A549 (cell line): ENCODE data around the gene KDM5C. TPM values are rescaled to one million over a fixed set of nuclear protein-coding genes. Genes with fewer than 3 reads are reported as not detected.

Source experiments
- ATAC-seq, 2 experiments: fragments of 200-7000 bp in 1 of 2; fragments of >200 bp in 1 of 2; cut with Nextera tagmentation in 1 of 2; cut with Tn5 transposase in 1 of 2; 3 replicates each; pipeline versions ENCODE4 v1.8.0 to v1.9.1; 2018 to 2020; ENCODE audit warnings: mild to moderate bottlenecking in 1 of 2, moderate library complexity in 1 of 2
- CTCF ChIA-PET: fragments of 300-600 bp; sonication (Branson Sonifier 250); formaldehyde crosslinking; extraction: SDS; loops from one replicate; lab custom pipeline; 2021; ENCODE audit warnings: antibody characterized with exemption, inconsistent platforms; lab: Yijun Ruan, JAX
- POLR2A ChIA-PET: fragments of 350-600 bp; formaldehyde crosslinking; extraction: SDS; loops from one replicate; lab custom pipeline; 2021; ENCODE audit warnings: antibody characterized with exemption, inconsistent platforms; lab: Yijun Ruan, JAX
- DNase-seq, 2 experiments: peaks; one replicate each; pipeline versions ENCODE4 v3.0.0 to v3.0.0-alpha.2; 2011 to 2016; ENCODE audit warnings: low read depth in 1 of 2, low spot score in 1 of 2
- FAIRE-seq: peaks from 2 replicates; lab custom pipeline; 2011; peaks lifted over from hg19 to GRCh38; lab: Jason Lieb, UNC
- H3K27ac ChIP-seq, 2 experiments: fragments of >200 bp; sonication (Bioruptor Twin); formaldehyde crosslinking; 3 replicates each; pipeline ENCODE4 v1.5.1; 2016 to 2017
- H3K4me1 ChIP-seq: fragments of >200 bp; sonication (Bioruptor Twin); formaldehyde crosslinking; 3 replicates; pipeline ENCODE4 v1.6.1; 2016
- H3K4me2 ChIP-seq: fragments of >200 bp; sonication (Bioruptor Twin); formaldehyde crosslinking; 3 replicates; pipeline ENCODE4 v1.6.1; 2016
- H3K4me3 ChIP-seq: fragments of >200 bp; sonication (Bioruptor Twin); formaldehyde crosslinking; 3 replicates; pipeline ENCODE4 v1.5.1; 2016
- H3K9me3 ChIP-seq: fragments of >200 bp; sonication (Bioruptor Twin); formaldehyde crosslinking; 3 replicates; pipeline ENCODE4 v1.6.1; 2016
- CHD2 ChIP-seq: fragments of 150-350 bp; IDR thresholded peaks from 2 replicates; pipeline ENCODE4 v1.6.1; 2014; ENCODE audit warnings: low read length; ENCODE audit not compliant: partially characterized antibody
- EHF ChIP-seq: fragments of 250-450 bp; sonication (Bioruptor Pico); IDR thresholded peaks from 2 replicates; pipeline ENCODE4 v1.5.0; 2020; ENCODE audit warnings: mild to moderate bottlenecking
- ESRRA ChIP-seq: fragments of 150-350 bp; IDR thresholded peaks from 2 replicates; pipeline ENCODE4 v1.6.1; 2014; ENCODE audit warnings: mild to moderate bottlenecking, low read length, borderline replicate concordance
- FOSB ChIP-seq: fragments of 250-450 bp; sonication (Bioruptor Pico); IDR thresholded peaks from 2 replicates; pipeline ENCODE4 v1.5.0; 2020; ENCODE audit warnings: mild to moderate bottlenecking, moderate library complexity
- FOXS1 ChIP-seq: fragments of 250-450 bp; sonication (Bioruptor Pico); IDR thresholded peaks from 2 replicates; pipeline ENCODE4 v1.5.0; 2020; ENCODE audit warnings: mild to moderate bottlenecking, moderate library complexity
- HOXA7 ChIP-seq: fragments of 250-450 bp; sonication (Bioruptor Pico); IDR thresholded peaks from 2 replicates; pipeline ENCODE4 v1.5.0; 2020; ENCODE audit warnings: mild to moderate bottlenecking, moderate library complexity
- HOXB5 ChIP-seq: fragments of 250-450 bp; sonication (Bioruptor Pico); IDR thresholded peaks from 2 replicates; pipeline ENCODE4 v1.5.0; 2020; ENCODE audit warnings: mild to moderate bottlenecking, moderate library complexity
- JUNB ChIP-seq: fragments of >200 bp; sonication (Bioruptor Twin); formaldehyde crosslinking; IDR thresholded peaks from 2 replicates; pipeline ENCODE4 v1.6.1; 2016
- KDM1A ChIP-seq: fragments of 200-600 bp; sonication (generic); IDR thresholded peaks from 2 replicates; pipeline ENCODE4 v1.6.1; 2016; ENCODE audit warnings: low read depth, mild to moderate bottlenecking
- KDM5A ChIP-seq: fragments of 200-600 bp; sonication (generic); IDR thresholded peaks from 2 replicates; pipeline ENCODE4 v1.6.1; 2016; ENCODE audit warnings: antibody characterized with exemption, mild to moderate bottlenecking
- MAFK ChIP-seq: fragments of 450-650 bp; IDR thresholded peaks from 2 replicates; pipeline ENCODE4 v1.6.1; 2014; ENCODE audit not compliant: partially characterized antibody
- POLR2AphosphoS2 ChIP-seq: conservative IDR thresholded peaks from 2 replicates; pipeline ENCODE4 v1.6.1; 2012; ENCODE audit warnings: low read length, improper control_type of control experiment, inconsistent platforms
- RFX5 ChIP-seq: fragments of 450-650 bp; IDR thresholded peaks from 2 replicates; pipeline ENCODE4 v1.7.1; 2014; ENCODE audit warnings: antibody characterized with exemption, mild to moderate bottlenecking, moderate library complexity
- RNF2 ChIP-seq: fragments of 200-600 bp; sonication (generic); IDR thresholded peaks from 2 replicates; pipeline ENCODE4 v1.6.1; 2016; ENCODE audit warnings: low read depth, mild to moderate bottlenecking, antibody characterized with exemption, moderate library complexity, borderline replicate concordance
- SMC3 ChIP-seq: fragments of >200 bp; sonication (Bioruptor Twin); formaldehyde crosslinking; IDR thresholded peaks from 3 replicates; pipeline ENCODE4 v1.6.1; 2018; ENCODE audit warnings: inconsistent platforms
- SREBF2 ChIP-seq: fragments of 450-650 bp; IDR thresholded peaks from 2 replicates; pipeline ENCODE4 v1.6.1; 2014; ENCODE audit warnings: mild to moderate bottlenecking, moderate library complexity
- TP53 ChIP-seq: fragments of 250-450 bp; sonication (Bioruptor Pico); IDR thresholded peaks from 2 replicates; pipeline ENCODE4 v1.5.0; 2021; ENCODE audit warnings: mild to moderate bottlenecking, moderate library complexity
- ZC3H11A ChIP-seq: fragments of 450-650 bp; IDR thresholded peaks from 2 replicates; pipeline ENCODE4 v1.6.1; 2014; ENCODE audit warnings: antibody characterized with exemption, mild to moderate bottlenecking
- ZFP36 ChIP-seq: fragments of 450-650 bp; IDR thresholded peaks from 2 replicates; pipeline ENCODE4 v1.6.1; 2014; ENCODE audit warnings: borderline replicate concordance; ENCODE audit not compliant: partially characterized antibody
- ZSCAN20 ChIP-seq: fragments of 250-450 bp; sonication (Bioruptor Pico); IDR thresholded peaks from 2 replicates; pipeline ENCODE4 v1.8.0; 2022; ENCODE audit warnings: mild to moderate bottlenecking, moderate library complexity
- WGBS: methylation state at CpG from one replicate; pipeline ENCODE4 v1.1.6; 2017; ENCODE audit errors: missing lambda C conversion rate; 5-methylcytosine and 5-hydroxymethylcytosine counted together
- polyA plus RNA-seq, 4 experiments: library from polyadenylated mRNA; depleted of rRNA in 3 of 4; stranded (reverse); fragments of >200 nt; fragmentation: RNase III in 1 of 4; extraction: RNeasy Plus Mini Kit Qiagen cat#74134 plus additional on column Dnase treatment in 1 of 4; gene quantifications; 2 replicates in 3 of 4; 3 replicates in 1 of 4; pipeline ENCODE4 v1.2.3, GENCODE V29; 2011 to 2017
- TF ChIP-seq, protein P1 (sequence below): IDR thresholded peaks from 2 replicates; pipeline ENCODE4 v1.6.1; 2012
- TF ChIP-seq, protein P2 (sequence below): fragments of >200 bp; sonication (Bioruptor Twin); formaldehyde crosslinking; IDR thresholded peaks from 3 replicates; pipeline ENCODE4 v1.6.1; 2016
- TF ChIP-seq, protein P3 (sequence below): fragments of 450-650 bp; IDR thresholded peaks from 2 replicates; pipeline ENCODE4 v1.6.1; 2014; ENCODE audit warnings: antibody characterized with exemption
- TF ChIP-seq, protein P4 (sequence below): fragments of >200 bp; sonication (Bioruptor Twin); formaldehyde crosslinking; IDR thresholded peaks from 2 replicates; pipeline ENCODE4 v1.6.1; 2016
- TF ChIP-seq, protein P5 (sequence below): fragments of 150-350 bp; IDR thresholded peaks from 2 replicates; pipeline ENCODE4 v1.6.1; 2014; ENCODE audit warnings: low read depth, mild to moderate bottlenecking, low read length
- TF ChIP-seq, protein P6 (sequence below): fragments of >200 bp; sonication (Bioruptor Twin); formaldehyde crosslinking; IDR thresholded peaks from 3 replicates; pipeline ENCODE4 v1.5.1; 2016
- TF ChIP-seq, protein P7 (sequence below): IDR thresholded peaks from 2 replicates; pipeline ENCODE4 v1.6.1; 2012; ENCODE audit warnings: low read depth, borderline replicate concordance

Gene KDM5C
- polyA plus RNA-seq, 2 of the 4 experiments (the other 2 are of a cell fraction) = 46.5 to 66.8 TPM

DNA sequence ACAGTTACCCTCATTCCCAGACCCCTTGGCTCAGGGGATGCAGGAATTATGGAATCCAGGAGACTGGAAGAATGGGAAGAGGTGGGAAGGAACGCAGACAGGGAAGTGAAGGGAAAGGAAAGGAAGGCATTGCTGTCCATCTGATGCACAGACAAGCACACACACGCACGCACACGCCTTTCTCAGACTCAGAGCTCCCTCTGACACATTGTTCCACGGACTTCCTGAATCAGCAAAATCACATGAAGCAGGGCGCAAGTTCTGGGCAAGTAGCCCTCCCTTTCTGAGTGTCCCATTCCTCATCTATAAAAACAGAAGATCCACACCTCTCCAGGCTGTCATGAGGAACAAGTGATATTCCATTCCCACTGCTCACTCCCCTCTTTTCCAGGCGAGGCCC lies 43.2 kb upstream of the KDM5C start:
- POLR2A ChIA-PET = no interaction called here
- WGBS = 85% methylated on average over 7 of the region's 7 CpGs
- peak; percentile 76 for TF ChIP-seq MAFK
- TF ChIP-seq KDM5A = no peak
- DNase-seq = no peak
- H3K27ac ChIP-seq = peak overlapping the region; percentile 92 to 99; a peak in 5 of 6 replicates
- CTCF ChIA-PET = interaction anchor here (0.7 to 1.9 kb wide), 4 partner anchors 10 to 155 kb away, joined by 3 to 8 read pairs (median 4); no protein-coding TSS in a partner anchor
- peaks cover 65% of the 10 kb centered on the region for H3K4me1 ChIP-seq
- H3K4me3 ChIP-seq = no peak overlapping the region
- ATAC-seq = no peak
- no peaks in the 10 kb centered on the region for H3K9me3 ChIP-seq
- no peak for FAIRE-seq
- H3K4me2 ChIP-seq = peak overlapping the region; percentile 98; the same call in 1 of the 3 replicates

DNA sequence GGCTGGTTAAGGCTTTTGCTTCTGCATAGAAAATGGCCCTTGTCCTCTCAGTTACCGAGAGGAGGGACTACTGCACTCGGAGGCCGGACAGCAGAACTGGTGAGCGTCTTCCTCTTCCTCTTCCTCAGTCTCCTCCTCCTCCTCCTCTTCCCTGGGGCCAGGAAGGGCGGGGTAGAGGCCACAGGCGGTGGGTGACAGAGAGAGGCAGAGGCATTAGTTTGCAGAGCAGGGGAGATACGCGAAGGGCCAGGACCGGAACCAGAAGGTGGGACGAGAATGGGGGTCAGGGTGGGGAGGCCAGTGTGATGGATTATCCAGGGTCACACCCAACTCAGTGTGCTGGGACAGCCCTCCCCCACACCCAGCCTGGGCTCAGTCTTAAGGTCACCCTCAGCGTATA lies 41.9 kb upstream of the KDM5C start:
- Histone ChIP-seq H3K9me3 (no peaks in the 10 kb centered on the region), H3K4me2 (peak overlapping the region; percentile 98), H3K4me1 (peaks cover 78% of the 10 kb centered on the region), H3K4me3 (peak overlapping the region; percentile 29), H3K27ac (peak overlapping the region; percentile 92 to 99)
- no peak for DNase-seq
- WGBS = 24% methylated on average over 9 of the region's 11 CpGs
- CTCF ChIA-PET = interaction anchor here (1.2 to 1.5 kb wide), 2 partner anchors 12 to 13 kb away, joined by 4 read pairs; no protein-coding TSS in a partner anchor
- FAIRE-seq = peak; percentile 28
- POLR2A ChIA-PET = no interaction called here
- no peak for ATAC-seq
- TF ChIP-seq FOXS1 (CRISPR knock-in tag) (no peak), MAFK (no peak), ZC3H11A (no peak), SREBF2 (no peak), EHF (CRISPR knock-in tag) (no peak), RFX5 (no peak)
- TF ChIP-seq, protein P1, sequence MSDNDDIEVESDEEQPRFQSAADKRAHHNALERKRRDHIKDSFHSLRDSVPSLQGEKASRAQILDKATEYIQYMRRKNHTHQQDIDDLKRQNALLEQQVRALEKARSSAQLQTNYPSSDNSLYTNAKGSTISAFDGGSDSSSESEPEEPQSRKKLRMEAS = no peak

DNA sequence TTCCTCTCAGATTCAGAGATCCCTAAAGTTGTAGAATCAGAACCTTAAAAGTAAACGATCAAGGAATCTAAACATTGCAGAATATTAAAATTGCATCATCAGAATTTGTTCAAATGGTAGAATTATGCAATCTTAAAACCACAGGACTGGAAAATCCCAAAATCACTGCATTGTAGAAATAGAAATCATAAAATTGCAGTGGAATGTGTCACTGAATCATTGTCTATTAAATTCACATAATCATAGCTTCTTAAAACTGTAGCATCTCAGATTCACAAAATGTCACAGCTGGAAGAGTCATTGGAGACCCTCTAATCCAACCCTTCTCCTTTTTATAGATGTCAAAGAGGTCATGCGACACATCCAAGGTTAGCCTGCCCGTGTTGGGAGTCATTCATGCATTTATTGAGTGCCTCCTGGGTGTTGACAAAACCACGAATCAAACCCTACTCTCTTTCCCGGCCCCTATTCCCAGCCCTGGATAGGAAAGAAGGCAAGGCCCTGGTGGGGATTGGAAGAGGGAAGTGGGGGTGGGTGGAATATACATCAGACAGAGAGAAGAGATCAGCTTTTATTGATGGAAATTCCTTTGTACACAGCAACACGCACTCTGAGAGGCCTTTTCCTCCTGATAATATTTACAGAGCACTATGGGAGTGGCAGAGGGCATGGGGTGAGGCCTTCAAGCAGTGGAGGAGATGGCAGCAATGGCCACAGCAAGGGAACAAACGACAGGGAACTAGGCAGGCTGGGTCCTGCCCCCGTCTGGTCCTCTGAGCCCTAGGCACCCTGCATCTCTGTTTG lies 41.0 kb upstream of the KDM5C start:
- peak in 1 of 2 experiments; percentile 65 for DNase-seq
- peak overlapping the region; percentile 92 to 99 for H3K27ac ChIP-seq
- H3K9me3 ChIP-seq = no peaks in the 10 kb centered on the region
- FAIRE-seq = peak; percentile 95
- peak; percentile 25 to 63 for ATAC-seq
- H3K4me2 ChIP-seq = peak overlapping the region; percentile 98
- CTCF ChIA-PET = interaction anchor here (0.9 to 1.5 kb wide), 5 partner anchors 9 to 47 kb away, joined by 3 to 6 read pairs (median 4); no protein-coding TSS in a partner anchor
- H3K4me1 ChIP-seq = peaks cover 87% of the 10 kb centered on the region
- POLR2A ChIA-PET = interaction anchor here (0.9 to 1.3 kb wide), 2 partner anchors 16 to 41 kb away, joined by 4 to 8 read pairs; partner anchors contain the start of gene IQSEC2
- peak overlapping the region; percentile 29; the same call in 2 of the 3 replicates for H3K4me3 ChIP-seq
- WGBS = 5% methylated on average over 8 of the region's 8 CpGs
- TF ChIP-seq SMC3 (no peak), KDM1A (no peak), ZC3H11A (no peak), TP53 (no peak), ZSCAN20 (CRISPR knock-in tag) (no peak), POLR2AphosphoS2 (no peak), ESRRA (no peak), RNF2 (no peak), HOXB5 (CRISPR knock-in tag) (no peak), HOXA7 (CRISPR knock-in tag) (no peak), ZFP36 (no peak), CHD2 (no peak), FOSB (CRISPR knock-in tag) (no peak), JUNB (peak; percentile 77)
- TF ChIP-seq, protein P2, sequence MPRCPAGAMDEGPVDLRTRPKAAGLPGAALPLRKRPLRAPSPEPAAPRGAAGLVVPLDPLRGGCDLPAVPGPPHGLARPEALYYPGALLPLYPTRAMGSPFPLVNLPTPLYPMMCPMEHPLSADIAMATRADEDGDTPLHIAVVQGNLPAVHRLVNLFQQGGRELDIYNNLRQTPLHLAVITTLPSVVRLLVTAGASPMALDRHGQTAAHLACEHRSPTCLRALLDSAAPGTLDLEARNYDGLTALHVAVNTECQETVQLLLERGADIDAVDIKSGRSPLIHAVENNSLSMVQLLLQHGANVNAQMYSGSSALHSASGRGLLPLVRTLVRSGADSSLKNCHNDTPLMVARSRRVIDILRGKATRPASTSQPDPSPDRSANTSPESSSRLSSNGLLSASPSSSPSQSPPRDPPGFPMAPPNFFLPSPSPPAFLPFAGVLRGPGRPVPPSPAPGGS = peak; percentile 63; the same call in 1 of the 3 replicates
- TF ChIP-seq, protein P3, sequence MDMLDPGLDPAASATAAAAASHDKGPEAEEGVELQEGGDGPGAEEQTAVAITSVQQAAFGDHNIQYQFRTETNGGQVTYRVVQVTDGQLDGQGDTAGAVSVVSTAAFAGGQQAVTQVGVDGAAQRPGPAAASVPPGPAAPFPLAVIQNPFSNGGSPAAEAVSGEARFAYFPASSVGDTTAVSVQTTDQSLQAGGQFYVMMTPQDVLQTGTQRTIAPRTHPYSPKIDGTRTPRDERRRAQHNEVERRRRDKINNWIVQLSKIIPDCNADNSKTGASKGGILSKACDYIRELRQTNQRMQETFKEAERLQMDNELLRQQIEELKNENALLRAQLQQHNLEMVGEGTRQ = no peak
- TF ChIP-seq, protein P4, sequence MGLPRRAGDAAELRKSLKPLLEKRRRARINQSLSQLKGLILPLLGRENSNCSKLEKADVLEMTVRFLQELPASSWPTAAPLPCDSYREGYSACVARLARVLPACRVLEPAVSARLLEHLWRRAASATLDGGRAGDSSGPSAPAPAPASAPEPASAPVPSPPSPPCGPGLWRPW = peak; percentile 91
- TF ChIP-seq, protein P5, sequence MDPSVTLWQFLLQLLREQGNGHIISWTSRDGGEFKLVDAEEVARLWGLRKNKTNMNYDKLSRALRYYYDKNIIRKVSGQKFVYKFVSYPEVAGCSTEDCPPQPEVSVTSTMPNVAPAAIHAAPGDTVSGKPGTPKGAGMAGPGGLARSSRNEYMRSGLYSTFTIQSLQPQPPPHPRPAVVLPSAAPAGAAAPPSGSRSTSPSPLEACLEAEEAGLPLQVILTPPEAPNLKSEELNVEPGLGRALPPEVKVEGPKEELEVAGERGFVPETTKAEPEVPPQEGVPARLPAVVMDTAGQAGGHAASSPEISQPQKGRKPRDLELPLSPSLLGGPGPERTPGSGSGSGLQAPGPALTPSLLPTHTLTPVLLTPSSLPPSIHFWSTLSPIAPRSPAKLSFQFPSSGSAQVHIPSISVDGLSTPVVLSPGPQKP = no peak
- TF ChIP-seq, protein P6, sequence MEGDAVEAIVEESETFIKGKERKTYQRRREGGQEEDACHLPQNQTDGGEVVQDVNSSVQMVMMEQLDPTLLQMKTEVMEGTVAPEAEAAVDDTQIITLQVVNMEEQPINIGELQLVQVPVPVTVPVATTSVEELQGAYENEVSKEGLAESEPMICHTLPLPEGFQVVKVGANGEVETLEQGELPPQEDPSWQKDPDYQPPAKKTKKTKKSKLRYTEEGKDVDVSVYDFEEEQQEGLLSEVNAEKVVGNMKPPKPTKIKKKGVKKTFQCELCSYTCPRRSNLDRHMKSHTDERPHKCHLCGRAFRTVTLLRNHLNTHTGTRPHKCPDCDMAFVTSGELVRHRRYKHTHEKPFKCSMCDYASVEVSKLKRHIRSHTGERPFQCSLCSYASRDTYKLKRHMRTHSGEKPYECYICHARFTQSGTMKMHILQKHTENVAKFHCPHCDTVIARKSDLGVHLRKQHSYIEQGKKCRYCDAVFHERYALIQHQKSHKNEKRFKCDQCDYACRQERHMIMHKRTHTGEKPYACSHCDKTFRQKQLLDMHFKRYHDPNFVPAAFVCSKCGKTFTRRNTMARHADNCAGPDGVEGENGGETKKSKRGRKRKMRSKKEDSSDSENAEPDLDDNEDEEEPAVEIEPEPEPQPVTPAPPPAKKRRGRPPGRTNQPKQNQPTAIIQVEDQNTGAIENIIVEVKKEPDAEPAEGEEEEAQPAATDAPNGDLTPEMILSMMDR = no peak
- TF ChIP-seq, protein P7, sequence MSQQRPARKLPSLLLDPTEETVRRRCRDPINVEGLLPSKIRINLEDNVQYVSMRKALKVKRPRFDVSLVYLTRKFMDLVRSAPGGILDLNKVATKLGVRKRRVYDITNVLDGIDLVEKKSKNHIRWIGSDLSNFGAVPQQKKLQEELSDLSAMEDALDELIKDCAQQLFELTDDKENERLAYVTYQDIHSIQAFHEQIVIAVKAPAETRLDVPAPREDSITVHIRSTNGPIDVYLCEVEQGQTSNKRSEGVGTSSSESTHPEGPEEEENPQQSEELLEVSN = no peak
